Stimulated activated CD8-positive, alpha-beta memory T cell treated with anti-CD3 and anti-CD28 coated beads, Interleukin-7, amount 100 ng/mL, for 24 hours (primary cell): ENCODE results near the gene SS18L1.
"Not testable (repeated sequence)": the region's sequence is repeated elsewhere in the genome, so short reads cannot be mapped to it uniquely, and the experiment has no call there.

Source experiments
- DNase-seq: peaks from one replicate; pipeline ENCODE4 v3.0.0-alpha.2; 2020; ENCODE audit warnings: low read depth

SS18L1 gene

GRCh38 chr20:62137478-62138203 lies 5.9 kb upstream of the SS18L1 start:
- DNase-seq: no peak

DNA sequence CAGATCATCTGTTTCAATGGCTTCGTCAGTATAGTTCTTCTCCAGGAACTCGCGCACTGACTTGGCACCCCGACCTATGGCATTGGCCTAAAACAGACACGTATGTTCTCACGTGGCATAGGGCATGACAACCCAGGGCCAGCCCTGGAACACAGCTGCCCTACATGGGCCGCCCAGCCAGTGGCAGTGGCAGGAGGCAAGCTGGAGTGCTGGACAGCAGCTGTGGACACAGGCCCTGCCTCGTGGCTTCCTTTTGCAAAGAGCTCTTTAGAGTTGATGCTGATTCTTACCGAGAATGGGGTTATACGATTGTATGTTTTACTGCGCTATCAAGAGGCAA lies 5.4 kb upstream of the SS18L1 start:
- no peak for DNase-seq

DNA sequence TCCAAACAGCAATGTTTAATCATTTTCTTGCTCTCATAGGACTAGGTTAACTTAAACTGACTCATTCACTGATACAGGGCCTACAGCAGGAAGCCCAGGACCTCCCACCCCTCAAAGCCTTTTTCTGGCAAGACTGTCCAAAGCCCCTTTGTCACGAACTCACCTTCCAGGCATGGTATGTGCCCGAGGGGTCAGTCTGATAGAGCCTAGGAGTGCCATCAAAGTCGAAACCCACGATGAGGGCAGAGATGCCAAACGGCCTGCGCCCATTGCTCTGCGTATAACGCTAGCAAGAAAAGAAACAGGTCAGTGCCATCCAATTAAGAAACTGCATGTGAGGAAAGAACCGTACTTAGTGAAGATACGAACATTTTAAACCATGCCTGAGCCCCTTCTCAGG lies 4.7 kb upstream of the SS18L1 start:
- no peak for DNase-seq

DNA sequence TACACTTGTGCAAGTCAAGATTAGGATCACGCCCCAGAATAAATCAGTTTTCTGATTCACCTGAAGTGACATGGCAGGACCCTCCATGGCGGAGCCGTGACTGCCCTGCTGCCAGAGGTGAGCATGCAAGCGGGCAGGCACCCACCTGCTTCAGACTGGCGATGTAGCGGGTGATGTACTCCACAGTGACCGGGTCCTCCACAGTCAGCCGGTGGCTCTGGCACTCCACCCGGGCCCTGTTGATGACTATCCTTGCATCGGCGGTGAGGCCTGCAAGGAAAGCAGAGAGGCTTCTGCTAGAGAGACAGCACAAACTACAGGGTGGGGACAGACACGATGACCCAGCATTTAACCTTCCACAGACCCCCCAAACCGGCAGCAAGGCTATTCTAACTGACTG lies 3.9 kb upstream of the SS18L1 start:
- DNase-seq: no peak

DNA sequence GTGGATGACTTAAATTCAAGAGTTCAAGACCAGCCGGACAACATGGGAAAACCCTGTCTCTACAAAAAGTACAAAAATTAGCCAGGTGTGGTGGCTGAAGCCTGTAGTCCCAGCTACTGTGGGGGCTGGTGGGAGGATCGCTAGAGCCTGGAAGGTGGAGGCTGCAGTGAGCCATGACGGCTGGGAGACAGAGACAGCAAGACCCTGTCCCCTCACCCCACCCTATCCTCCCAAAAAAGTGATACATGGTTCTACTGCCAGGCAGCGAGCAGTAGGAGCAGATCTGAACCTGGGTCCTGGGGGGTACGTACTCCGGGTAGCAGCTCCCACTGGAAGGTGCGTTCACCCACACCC lies 2.5 kb upstream of the SS18L1 start:
- DNase-seq: no peak

GRCh38 chr20:62141397-62142251 lies 1.9 kb upstream of the SS18L1 start:
- DNase-seq: no peak

DNA sequence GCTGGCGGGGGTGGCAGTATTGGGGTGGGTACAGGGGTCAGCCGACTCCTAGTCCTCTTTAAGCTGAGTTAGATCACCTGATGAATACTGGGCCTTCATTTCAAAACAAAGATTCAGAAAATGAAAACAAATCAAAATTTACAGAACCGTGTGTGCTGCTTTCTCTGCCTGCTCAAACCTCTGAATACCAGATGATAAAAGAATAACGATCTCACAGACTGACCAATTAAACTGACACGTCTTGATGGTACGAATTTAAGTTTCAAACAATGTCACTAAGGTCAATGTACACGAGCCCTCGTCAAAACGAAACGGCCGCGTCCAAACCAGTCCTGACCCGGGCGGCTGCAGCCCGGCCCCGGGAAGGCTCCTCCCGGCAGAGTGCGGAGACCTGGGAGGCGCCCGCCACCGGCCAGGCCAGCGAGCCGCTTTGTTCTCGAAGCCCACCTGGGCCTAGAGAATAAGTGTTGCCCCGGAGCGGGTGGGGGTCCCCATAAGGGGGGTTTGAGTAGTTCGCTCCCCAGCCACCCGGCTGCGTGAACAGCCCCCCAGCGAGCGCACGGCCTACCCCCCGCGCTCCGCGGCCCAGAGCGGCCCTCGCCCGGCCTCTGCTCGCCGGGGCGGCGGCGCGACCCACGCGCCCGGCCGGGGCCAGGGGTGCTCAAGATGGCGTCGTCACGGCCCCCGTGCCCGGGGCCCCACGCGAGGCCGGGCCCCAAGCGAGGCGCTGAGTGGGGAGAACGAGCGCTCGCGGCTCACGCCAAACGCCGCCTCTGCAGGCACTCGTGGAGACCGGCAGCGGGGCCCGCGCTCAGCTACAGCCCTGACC lies 1.1 kb upstream of the SS18L1 start:
- DNase-seq: no peak

GRCh38 chr20:62143957-62144825 lies 622 bp downstream of the SS18L1 start:
- no peak for DNase-seq

- no peak for DNase-seq
Measured at GRCh38 chr20:62145688-62146018, 2.1 kb downstream of the SS18L1 start.

DNA sequence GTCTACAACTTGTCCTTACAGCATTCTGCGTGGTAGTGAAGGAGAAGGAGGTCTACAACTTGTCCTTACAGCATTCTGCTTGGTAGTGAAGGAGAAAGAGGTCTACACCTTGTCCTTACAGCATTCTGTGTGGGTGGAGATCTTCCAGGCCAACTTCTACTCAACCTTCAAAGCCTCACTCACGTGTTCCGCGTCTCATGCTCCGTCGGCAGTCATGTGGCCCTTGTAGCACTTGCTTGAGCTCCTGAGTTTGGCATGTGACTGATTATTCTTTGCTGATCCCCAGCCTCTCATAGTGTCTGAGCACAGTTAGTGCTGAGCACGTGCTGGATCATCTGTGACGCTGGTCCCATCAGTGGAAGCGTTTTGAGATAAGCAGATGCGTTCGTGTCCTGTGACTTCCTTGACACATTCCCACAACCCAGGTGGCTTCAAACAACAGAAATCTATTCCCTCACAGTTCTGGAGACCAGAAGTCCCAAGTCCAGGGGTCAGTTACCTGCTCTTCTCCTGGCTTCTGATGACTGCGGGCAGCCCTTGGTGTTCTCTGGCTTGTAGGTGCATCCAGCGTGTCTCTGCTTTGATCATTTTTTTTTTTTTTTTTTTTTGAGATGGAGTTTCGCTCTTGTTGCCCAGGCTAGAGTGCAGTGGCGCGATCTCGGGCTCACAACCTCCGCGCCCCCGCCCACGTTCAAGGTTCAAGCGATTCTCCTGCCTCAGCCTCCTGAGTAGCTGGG lies 2.6 kb downstream of the SS18L1 start:
- no peak for DNase-seq

DNA sequence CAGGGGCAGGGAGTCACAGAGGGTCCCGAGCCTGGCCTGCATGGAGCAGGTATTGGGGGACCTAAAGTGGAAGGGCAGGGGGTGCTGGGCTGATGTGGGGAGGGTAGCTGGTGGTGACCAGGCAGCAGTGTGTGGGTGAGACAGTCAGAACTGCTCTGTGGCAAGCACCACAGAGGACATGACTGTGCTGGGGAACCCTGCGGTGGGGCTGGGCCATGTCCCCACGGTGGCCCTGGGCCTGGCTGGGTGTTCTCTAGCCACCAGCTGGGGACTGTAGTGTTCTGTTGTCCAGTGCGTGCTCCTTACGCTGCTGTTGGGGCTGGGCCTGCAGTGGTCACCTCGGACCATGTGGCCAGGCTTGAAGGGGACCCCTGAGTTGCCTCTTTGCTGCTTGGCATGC lies 3.6 kb downstream of the SS18L1 start:
- DNase-seq: no peak

DNA sequence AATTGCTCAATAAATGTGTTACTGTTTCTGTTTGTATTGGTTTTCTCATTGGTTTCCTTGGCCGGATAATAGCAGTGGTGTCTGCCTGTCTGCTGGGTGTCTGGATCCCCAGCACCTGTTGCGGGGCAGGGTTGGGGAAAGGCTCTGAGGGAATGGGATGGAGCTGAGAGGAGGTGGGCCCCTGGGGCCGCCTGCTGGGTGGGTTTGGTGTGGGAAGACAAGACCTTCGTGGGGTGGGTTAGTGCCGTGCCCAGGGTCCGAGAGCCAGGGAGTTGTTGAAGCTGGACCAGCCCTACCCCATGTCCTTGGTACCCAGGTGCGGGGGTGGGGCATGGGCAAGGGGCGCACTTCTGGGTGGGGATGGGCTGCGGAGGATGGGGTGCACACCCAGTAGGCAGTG lies 4.0 kb downstream of the SS18L1 start:
- DNase-seq: no peak

DNA sequence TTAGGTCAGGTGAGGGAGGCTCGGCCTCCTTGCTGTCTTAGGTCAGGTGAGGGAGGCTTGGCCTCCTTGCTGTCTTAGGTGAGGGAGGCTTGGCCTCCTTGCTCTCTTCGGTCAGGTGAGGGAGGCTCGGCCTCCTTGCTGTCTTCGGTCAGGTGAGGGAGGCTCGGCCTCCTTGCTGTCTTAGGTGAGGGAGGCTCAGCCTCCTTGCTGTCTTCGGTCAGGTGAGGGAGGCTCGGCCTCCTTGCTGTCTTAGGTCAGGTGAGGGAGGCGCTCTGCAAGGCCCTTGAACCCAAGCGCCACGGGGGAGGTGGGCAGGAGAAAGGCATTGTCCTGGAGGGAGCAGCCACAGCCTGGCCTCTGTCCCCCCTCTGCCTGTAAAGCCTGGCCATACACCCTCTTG lies 4.8 kb downstream of the SS18L1 start:
- not testable (repeated sequence) for DNase-seq

DNA sequence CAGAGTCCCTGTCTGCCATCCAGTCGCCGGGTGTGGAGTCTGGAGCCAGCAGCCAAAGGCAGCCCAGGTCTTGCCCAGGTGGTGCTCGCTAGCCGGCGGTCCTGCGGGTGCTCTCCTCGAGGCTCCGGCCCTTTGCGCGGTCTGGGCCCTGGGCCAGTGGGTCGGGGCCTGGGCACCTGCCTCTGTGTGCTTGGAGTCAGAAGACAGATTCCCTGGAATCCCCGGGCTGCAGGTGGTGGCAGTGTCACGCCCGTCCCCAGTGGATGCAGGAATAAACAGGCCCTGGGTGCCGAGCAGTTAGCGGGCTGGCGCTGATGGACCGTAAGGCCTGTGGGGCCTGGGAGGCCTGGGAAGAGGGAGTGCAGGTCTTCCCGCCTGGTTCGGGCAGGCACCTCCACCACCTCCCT lies 5.3 kb downstream of the SS18L1 start:
- no peak for DNase-seq

- no peak for DNase-seq
Measured at GRCh38 chr20:62149532-62150309, 6.2 kb downstream of the SS18L1 start.

DNA sequence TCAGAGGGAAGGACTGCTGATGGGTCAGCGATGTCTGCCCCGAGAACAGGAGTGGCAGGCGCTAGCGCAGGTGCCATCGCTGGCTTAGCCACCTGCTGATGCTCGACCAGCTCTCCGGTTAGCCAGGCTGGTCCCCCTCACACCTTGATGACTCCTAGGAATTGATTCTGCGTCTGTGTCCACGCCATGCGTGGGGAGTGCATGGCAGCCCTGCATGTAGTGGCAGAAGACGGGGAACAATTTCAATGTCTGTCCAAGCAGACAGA lies 6.7 kb downstream of the SS18L1 start:
- DNase-seq: no peak

DNA sequence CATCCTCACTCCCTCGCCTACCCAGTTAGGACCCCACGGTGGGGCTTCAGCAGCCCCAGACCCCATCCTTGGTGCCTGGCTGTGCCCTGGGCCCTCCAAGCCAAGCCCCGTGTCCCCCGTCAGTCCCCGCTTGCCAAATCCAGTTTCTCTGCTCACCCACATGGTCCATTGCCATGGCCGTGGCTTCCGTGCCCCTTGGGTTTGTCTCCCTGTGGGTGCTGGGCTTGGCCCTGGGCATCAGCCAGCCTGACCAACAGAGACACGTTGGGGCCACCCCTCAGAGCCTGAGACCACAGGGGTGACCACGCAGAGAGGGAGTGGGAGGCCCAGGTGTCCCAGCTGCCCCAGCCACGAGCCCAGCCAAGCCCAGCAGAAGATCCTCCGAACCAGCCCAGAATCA lies 7.7 kb downstream of the SS18L1 start:
- DNase-seq: no peak

DNA sequence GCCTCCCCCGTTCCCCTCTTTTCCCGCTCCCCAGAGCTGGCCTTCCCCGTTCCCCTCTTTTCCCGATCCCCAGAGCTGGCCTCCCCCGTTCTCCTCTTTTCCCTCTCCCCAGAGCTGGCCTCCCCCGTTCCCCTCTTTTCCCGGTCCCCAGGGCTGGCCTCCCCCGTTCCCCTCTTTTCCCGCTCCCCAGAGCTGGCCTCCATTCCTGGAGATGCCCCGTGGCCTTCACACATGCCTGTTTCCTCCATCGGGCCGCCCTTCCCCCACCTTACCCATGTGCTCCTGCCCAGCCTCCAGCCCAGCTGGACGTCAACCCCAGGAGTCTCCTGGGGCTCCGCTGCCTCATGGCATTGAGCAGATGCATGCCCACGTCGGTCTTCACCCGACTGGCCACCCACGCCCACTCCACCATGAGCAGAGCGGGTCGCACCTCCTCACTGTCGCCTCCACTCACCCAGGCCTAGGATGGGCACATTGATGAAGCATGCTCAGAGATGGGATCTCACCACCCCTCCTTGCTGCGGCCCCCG lies 8.3 kb downstream of the SS18L1 start:
- DNase-seq: no peak

DNA sequence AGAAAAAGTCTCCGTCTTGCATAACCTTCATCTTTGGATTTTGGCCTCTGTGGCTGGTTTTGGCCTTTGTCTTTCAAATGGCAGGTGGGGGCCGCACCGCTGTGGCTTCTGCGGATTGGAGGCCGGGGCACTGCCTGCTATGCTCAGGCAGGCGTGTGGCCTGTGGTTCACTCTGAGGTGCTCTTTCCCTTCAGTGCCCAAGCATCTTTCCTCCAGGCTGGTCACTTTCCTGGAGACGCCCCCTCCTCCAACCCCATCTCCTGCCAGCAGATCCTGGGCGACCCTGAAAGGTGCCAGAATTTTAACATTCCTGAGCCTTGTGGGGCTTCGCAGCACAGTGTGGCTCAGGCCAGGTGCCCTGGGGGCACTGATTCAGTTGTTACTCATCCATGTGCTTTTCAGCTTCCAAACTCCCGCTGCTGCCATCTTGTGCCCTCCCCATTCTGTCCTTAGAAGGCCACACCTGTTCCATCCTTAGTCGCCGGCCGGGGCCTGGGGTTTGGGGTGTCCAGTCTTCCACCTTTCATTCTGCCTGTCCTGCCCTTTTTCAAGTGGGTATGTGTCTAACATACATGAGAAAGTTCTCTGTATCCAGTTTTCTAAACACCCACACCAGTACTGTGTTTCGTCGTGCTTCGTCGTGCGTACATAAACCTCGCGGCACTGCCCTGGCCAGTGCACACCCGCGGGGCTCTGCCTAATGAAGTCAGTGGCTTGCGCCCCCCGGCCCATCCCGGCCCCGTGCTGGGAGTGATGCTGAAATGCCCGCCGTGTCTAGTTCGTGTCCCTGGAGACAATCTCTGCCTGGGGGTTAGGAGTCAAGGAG lies 12.1 kb downstream of the SS18L1 start:
- no peak for DNase-seq

GRCh38 chr20:62156254-62156556 lies 12.6 kb downstream of the SS18L1 start:
- no peak for DNase-seq
